Lung microvascular endothelial cell (primary cell): ENCODE results near the gene TEX54. TPM values are rescaled to one million over a fixed set of nuclear protein-coding genes. Genes with fewer than 3 reads are reported as not detected.
"Not testable (repeated sequence)": the region's sequence is repeated elsewhere in the genome, so short reads cannot be mapped to it uniquely, and the experiment has no call there.

Source experiments
- DNase-seq, 2 donors: peaks; one replicate each; pipeline versions ENCODE4 v3.0.0 to v3.0.0-alpha.2; 2010; ENCODE audit warnings: low read depth in 2 of 2
- total RNA-seq: library from RNA; depleted of rRNA; stranded (reverse); fragments of >200 nt; gene quantifications from 2 replicates; pipeline ENCODE4 v1.2.1, GENCODE V29; 2014

The TEX54 gene
- total RNA-seq, 1 donor from 2014 or later, result not detected

DNA sequence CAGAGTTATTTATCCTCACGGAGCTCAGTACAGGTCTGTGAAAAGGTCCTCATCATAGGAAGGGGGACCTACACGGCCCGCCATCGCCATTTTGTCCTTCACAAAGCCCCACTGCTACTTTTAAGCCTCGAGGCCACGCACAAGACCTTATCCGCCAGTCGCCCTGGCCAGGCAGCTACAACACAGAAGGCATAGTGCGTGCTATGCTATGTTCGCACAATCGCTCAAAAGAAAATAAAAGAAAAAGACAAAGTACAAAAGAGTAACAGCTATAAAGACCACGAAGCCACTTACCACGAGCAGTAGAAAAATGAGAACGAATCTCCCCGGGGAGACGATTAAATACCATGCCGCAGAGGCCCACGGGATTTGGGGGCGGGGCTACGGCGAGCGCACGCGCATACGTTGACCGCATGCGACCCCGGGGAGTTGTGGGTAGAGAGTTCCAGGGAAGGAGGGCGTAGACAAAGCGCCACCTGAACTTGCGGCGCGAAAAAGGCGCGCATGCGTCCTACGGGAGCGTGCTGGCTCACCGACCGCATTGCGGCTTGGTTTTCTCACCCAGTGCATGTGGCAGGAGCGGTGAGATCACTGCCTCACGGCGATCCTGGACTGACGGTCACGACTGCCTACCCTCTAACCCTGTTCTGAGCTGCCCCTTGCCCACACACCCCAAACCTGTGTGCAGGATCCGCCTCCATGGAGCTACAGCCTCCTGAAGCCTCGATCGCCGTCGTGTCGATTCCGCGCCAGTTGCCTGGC, 23.1 kb upstream of the TEX54 start:
- DNase-seq, result peak; percentile 99

DNA sequence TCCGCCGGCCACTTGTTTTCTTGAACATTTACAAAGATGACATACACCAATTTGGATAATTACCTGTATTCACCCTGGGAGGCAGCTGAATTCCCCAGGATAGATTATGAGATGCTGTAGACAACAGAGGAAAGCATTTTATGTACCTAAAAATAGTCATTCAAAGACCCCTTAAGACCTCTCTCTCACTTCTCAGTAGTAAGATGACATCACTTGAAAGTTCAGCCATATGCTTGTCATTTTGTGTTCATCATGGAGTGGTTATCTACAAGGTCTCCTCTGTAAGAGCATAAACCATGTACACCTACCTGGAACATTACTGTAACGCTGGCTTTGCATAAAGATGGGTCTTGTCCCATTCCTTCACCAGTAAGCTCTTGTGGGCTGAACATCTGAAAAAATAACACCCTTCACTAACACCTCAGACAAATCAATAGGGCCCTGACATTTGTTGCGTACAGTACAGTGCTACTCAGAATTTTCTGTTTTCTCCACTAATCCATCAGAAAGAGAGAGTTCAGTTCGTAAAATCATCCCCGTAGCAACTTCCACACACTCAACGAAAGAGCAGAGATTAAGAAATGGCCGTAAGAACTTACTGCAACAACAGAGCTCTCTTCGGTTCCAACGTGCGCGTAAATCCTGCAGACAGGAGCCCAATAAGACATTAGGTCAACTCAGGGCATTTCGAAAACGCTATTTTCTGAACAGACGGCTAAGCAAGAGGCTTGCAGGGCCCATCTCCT, 22.4 kb upstream of the TEX54 start:
- DNase-seq, result peak in 1 of 2 donors; percentile 8

DNA sequence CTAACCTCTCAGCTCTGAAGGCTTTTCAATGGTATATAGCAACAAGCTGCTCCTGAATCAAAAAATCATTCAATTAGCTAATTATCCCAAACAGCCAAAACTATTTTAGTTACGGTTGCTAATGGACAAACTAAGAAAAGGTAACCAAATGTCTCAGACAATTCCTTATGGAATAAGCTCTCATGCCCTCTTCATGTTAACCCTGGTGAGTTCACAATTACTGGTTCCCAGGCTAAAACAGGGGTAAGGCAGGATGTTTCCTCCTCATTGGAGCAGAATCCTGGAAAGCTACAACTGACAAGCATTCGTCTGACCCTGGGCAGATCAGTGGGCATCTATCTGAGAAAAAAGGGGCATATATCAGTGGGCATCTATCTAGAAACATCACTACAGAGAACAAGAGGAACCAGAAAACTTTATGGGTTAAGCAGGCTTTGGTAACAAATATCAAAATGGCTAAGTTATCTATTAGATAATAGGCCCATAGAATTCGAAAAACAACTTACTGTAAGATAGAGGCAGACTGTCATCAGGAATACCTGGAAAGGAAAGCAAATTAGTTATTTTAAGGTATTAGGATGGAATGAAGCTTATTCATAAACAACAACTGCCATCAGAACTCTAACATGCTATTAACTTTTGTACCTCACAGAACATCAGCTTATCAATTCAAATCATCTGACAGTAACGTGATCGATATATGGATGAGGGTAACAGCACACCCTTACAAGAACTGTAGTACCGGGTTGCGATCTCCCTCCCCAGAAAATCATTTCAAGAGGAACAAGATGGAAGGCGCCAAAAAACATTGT, 21.6 kb upstream of the TEX54 start:
- no peak for DNase-seq

DNA sequence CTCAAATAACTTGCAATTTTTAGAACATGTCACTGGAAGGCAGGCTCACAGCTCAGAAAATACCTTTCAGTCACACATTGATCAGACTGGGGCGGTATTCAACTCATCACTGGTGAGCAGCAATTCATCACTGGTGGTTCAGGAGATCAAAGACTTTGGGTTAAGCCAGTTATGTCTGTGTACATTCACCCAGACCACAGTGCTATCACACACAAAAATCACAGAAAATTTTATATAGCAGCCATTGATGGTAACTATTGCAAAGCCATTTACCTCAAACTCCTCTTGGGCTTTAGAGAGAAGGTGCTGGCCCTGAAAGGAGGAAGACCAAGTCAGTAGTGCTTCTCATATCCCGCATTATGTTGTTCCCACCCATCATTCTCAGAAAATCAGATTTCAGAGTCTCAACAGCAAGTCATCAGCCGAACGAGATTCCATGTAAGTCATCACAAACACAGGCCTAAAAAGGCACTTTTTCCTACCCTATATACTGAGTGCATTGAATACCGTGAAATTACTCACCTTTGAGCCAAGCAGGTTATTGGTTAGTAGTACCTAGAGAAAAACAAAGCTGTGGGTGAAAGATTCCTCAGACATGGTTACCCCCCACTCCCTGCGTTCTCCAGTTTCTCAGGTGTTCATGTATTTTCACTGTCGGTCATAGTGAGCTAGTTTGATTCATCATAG, 20.8 kb upstream of the TEX54 start:
- no peak for DNase-seq

DNA sequence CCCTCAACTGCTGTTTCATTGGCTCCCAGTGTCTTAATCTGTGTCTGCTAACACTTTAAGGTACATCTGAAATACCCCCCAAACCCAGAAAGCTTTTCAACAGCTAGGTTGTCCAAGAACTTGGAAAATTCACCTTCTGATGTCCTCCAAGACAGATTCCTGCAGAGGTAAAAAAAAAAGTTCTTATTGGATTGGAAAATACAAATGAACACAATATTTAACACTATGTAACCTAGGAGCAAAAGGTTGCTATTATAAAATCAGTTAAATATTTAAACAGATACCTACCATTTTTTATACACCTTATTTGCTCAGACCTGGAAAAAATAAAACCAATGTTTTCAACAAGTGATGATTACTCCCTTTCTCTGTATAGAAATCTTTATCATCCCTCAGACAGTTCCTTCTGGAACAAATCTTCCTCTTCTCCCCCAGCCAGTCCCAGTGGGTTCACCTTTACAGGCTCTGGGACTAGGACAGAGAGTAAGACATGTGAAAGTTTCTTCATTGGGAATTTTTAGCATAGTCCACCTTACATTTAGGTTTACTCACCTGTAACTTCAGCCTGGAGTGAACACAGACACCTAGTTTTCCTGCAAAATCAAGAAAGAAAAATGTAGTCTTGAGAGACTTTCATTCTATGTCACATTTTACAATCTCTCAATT, 20.0 kb upstream of the TEX54 start:
- DNase-seq, result no peak

DNA sequence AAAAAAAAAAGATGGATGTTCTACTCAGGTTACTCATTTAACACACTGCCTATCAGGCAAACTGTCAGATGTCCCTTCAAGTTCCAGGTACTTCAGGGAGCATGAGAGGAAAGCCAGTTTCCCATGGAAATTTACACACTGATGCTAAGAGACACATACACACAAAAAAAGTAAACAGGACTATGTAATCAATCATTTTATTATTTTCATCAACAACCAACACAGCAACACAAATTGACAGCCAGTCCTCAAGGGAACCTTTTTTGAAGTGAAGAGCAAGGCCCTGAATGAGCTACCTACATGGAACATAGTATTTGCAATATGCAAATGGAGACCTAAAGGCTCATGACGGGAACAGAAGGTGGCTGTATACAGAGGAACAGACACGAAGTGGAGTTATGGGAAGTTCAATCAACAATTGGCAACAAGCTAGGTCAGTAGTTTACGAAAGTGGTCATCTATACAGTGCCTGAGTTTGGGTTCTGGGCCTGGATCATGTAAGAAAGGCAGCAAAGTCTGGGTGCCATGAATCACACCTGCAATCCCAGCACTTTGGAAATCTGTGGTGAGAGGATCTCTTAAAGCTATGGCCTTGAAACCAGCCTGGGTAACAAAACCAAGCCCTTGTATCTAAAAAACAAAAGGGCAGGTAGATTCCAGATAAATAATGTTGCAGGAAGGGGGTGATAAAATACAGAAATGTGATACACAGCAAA, 19.3 kb upstream of the TEX54 start:
- DNase-seq, result no peak

DNA sequence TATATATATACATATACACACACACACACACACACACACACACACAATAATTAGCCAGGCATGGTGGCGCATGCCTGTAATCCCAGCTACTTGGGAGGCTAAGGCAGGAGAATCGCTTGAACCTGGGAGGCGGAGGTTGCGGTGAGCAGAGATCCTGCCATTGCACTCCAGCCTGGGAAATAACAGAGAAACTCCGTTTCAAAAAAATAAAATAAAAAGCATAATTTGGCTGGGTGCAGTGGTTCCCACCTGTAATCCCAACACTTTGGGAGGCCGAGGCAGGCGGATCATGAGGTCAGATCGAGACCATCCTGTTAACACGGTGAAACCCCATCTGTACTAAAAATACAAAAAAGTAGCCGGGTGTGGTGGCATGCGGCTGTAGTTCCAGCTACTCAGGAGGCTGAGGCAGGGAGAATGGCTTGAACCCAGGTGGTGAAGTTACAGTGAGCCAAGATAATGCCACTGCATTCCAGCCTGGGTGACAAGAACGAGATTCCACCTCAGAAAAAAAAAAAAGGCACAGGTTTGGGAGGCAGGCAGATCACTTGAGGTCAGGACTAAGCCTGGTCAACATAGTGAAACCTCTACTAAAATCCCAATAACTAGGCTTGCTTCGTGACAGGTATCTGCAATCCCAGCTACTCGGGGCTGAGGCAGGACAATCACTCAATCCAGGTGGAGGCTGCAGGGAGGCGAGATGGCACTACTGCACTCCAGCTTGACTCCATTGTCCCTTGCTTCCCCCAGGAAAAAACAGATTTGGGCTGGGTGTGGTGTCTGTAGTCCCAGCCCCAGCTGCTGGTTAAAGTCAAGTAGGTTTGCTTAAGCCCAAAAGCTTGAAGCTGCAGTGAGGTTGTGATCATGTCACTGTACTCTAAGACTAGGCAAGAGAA, 18.5 kb upstream of the TEX54 start:
- no peak for DNase-seq

DNA sequence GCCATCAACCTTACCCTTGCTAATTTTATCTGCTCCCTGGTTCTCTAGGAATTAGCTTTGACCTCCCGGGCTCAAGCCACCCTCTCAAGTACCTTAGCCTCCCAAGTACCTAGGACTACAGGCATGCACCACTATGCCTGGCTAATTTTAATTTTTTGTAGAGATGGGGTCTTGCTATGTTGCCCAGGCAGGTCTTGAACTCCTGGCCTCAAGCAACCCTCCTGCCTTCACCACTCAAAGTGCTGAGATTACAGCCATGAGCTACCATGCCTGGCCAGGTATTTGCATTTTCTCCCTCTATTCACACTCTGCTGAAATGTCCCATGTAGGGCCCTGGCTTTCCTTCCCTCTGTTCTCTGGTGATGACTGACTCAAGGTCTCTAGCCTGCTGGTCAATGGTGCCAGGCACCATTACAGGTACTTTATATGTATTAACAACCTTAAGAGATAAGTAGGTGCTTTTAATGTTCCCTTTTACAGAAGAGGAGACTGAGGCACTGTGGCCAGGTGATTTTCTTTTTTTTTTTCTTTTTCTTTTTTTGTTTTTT, 15.2 kb upstream of the TEX54 start:
- no peak for DNase-seq

DNA sequence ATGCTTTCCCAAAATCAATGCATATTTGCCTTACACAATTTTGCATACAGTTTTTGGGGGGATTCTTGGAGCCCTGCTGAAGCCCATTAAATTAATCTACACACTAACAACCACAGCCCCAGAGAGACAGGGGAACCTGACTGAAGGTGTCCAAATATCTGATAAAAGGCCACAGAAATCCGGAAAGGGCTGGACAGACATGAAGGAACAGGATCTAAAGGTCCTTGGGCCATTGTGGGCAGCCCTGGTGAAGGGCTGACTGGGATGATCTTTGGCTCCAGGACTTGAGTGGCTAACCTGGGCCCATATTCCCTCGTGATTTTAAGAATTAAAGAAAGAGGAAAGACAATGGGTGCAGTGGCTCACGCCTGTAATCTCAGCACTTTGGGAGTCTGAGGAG, 13.5 kb upstream of the TEX54 start:
- no peak for DNase-seq

DNA sequence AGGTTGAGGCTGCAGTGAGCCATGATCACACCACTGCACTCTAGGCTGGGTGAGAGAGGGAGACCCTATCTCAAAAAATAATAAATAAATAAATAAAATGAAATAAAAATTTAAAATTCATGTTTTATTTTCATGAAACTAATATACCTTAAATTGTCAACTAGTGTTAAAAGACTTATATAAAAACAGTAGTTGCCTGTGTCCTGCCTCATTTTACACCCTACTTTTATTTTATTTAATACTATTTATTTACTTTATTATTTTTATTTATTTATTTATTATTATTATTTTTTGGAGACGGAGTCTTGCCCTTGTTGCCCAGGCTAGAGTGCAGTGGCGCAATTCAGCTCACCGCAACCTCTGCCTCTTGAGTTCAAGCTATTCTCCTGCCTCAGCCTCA, 11.5 kb upstream of the TEX54 start:
- no peak for DNase-seq

DNA sequence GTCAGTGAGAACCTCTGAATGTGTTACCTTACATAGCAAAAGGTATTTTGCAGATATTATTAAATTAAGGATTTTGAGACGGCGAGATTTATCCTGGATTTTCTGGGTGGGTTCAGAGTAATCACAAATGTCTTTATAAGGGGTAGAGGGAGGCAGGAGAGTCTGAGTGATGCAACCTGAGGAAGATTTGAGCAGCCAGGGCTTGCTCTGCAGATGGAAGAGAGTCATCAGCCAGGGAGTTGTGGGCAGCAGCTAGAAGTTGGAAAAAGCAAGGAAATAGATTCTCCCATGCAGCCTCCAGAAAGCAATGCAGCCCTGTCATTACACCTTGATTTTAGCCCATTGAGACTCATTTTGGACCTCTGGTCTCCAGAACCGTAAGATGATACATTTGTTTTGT, 10.8 kb upstream of the TEX54 start:
- no peak for DNase-seq

DNA sequence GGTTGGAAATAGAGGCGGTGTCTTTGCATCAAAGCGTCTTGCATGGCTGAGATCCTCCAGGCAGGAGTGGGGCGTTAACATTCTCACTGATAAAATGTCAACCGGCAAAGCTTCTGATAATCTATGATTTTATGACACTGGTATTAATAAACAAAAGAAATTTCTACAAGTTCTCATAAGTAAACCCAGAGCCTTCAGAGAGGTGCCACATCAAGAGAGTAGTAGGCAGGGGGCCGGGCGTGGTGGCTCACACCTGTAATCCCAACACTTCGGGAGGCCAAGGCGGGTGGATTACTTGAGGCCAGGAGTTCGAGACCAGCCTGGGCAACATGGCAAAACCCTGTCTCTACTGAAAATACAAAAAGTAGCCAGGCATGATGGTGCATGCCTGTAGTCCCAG, 10.2 kb upstream of the TEX54 start:
- DNase-seq, result not testable (repeated sequence)

DNA sequence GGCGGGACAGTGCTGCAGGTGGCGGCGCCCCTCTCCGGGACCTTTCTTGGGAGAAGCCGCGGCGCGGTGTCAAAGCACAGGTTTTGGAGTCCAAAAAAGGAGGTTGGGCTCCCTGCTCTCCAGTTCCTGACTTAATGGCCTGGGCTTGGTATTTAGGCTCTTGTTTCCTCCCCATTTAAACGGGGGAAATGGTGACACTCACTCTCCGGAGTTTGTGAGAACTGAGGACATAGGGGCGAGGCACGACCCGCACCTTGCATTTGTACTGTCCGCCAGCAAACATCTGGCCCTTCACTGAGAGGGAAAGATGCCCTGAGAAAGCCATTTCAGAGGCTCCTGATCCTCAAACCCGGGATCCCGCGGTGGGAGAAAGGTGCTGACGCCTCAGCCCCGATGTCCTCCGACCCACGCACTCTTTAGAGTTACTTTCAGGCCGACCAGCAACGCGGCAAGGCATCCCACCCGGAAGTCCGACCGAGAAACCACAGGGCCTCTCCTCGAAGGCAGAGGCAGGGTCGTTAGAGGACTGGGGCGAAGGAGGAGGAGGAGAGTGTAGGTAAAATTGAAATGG, 9.6 kb upstream of the TEX54 start:
- DNase-seq, result no peak

DNA sequence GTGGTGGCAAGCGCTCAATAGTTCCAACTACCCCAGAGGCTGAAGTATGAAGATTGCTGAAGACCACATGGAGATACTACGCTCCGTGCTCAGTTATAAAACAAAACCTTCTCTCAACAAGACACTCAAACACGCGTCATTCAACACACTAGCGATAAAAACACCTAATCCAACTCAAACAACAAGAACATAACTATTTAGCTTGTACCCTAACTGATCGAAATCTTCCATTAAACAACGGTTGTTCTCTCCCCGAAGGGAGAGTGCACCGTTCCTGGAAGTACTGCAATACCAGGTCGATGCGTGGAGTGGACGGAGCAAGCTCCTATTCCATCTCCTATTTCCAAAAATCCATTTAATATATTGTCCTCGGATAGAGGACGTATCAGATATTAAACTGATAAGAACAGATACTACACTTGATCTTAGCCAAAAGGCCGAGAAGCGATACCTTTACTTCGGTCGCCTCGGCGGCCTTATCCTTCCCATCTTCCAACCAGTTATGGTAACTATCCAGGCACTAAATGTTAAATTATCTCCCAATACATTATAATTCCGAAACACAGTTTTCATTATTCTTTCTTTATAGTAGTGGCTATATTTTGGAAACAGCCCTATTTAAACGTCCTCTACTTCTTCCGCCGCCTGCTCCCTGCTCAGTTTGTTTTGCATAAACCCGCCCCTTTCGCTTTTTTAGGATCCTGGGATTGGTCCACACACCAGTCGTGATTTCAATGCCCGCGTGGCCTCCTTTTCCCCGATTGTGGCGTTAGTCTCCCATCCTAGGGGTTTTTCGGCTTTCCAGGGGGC, 8.9 kb upstream of the TEX54 start:
- DNase-seq, result peak; percentile 98 to 99

DNA sequence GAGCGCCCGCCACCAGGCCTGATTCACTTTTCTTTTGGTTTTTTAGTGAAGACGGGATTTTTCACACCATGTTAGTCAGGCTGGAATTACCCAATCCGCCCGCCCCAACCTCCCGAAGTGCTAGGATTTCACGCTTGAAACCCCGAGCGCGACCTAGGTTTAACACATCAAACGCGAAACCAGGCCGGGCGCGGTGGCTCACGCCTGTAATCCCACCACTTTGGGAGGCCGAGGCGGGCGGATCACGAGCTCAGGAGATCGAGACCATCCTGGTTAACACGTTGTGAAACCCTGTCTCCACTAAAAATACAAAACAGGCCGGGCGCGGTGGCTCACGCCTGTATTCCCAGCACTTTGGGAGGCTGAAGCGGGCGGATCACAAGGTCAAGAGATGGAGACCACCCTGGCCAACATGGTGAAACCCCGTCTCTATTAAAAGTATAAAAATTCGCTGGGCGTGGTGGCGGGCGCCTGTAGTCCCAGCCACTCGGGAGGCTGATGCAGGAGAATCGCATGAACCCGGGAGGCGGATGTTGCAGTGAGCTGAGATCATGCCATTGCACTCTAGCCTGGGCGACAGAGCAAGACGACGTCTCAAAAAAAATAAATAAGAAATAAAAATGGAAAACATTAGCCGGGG, 8.2 kb upstream of the TEX54 start:
- peak; percentile 67 to 71 for DNase-seq

DNA sequence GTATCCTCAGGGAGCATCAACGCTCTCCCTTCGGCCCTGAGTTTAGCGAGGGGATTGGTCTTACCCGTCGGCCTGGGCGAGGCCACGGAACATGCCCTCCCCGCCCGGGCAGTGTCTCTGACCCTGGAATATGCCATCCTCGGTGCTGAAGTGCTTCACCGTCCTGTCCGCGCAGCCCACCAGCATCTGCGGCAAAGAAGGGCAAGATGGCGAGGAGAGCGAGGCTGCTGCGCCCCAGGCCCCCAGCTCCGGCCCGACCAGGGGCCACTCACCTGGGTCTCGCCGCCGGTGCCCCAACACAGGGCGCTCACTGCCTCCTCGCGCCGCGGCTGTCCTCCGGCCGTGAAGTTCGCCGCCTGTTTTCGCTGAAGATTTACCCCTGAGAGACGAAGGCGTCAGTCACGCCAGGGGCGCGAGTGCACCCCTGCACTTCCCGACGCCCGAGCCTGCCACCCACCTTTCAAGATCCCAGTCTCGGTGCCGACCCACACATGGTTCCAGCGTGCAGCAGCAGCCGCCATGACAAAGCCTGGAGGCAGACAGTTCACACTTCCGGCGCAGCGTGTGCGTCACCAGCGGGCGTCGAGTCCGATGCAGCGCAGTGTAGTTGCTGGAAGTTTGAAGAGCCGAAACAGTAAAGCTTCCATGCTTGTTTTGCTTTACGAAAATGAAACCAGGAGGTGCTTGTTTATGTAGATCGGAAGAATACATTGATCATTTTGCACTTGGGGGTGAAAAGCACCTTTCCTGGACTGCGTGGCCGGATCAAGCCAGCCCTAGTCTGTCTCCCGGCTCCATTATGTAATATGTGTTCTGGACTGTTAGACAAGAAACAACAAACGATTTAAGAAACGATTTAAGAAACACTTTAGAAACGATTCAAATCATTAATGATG, 6.7 kb upstream of the TEX54 start, which contains the start of gene WDR74:
WDR74 (minus strand) TSS at position 541 of the 896 bp plus-strand sequence; CDS start at position 521, 20 bp downstream.
- peak; percentile 95 to 96 for DNase-seq
